IPS-18a (cell line): ENCODE data around the gene SMURF1.

ENCODE experiments used
- H3K27ac ChIP-seq: one replicate; pipeline ENCODE4 v1.5.1; 2013; ENCODE audit warnings: low read length
- H3K27me3 ChIP-seq: one replicate; pipeline ENCODE4 v1.6.1; 2013; ENCODE audit warnings: mild to moderate bottlenecking, low read length; ENCODE audit not compliant: control insufficient read depth, insufficient read depth
- H3K36me3 ChIP-seq: one replicate; pipeline ENCODE4 v1.6.1; 2013; ENCODE audit warnings: low read depth, low read length; ENCODE audit not compliant: control insufficient read depth
- H3K4me1 ChIP-seq: one replicate; pipeline ENCODE4 v1.6.1; 2013; ENCODE audit warnings: low read depth, low read length; ENCODE audit not compliant: control insufficient read depth
- H3K4me3 ChIP-seq: one replicate; pipeline ENCODE4 v1.5.1; 2013; ENCODE audit warnings: low read length
- H3K9ac ChIP-seq: one replicate; pipeline ENCODE4 v1.6.1; 2013; ENCODE audit warnings: mild to moderate bottlenecking, low read length, moderate library complexity
- H3K9me3 ChIP-seq: one replicate; pipeline ENCODE4 v1.6.1; 2013; ENCODE audit warnings: low read depth, low read length; ENCODE audit not compliant: control insufficient read depth

Gene SMURF1

DNA sequence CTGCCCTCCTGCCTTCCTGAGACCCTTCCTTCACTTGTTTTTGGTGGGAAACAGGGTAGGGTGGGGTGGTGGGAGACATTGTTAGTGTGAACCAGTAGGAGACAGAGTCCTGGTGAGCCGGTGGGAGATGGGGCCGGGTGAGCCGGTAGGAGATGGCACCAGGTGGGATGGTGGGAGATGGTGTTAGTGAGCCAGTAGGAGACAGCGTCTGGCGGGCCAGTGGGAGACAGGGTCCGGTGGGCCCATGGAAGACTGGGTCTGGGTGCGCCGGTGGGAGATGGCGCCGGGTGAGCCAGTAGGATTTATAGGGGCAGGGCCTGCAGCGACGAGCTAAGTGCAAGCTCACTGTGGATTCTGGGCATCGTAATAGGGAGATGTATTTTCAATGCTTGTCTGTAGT lies 148.8 kb downstream of the SMURF1 start:
- no peaks in the 10 kb centered on the region for H3K9me3 ChIP-seq
- no peak overlapping the region for H3K9ac ChIP-seq
- no peaks in the 10 kb centered on the region for H3K4me1 ChIP-seq
- no peaks in the 10 kb centered on the region for H3K27me3 ChIP-seq
- H3K27ac ChIP-seq: no peak overlapping the region
- peaks cover 79% of the 10 kb centered on the region for H3K36me3 ChIP-seq
- no peak overlapping the region for H3K4me3 ChIP-seq

DNA sequence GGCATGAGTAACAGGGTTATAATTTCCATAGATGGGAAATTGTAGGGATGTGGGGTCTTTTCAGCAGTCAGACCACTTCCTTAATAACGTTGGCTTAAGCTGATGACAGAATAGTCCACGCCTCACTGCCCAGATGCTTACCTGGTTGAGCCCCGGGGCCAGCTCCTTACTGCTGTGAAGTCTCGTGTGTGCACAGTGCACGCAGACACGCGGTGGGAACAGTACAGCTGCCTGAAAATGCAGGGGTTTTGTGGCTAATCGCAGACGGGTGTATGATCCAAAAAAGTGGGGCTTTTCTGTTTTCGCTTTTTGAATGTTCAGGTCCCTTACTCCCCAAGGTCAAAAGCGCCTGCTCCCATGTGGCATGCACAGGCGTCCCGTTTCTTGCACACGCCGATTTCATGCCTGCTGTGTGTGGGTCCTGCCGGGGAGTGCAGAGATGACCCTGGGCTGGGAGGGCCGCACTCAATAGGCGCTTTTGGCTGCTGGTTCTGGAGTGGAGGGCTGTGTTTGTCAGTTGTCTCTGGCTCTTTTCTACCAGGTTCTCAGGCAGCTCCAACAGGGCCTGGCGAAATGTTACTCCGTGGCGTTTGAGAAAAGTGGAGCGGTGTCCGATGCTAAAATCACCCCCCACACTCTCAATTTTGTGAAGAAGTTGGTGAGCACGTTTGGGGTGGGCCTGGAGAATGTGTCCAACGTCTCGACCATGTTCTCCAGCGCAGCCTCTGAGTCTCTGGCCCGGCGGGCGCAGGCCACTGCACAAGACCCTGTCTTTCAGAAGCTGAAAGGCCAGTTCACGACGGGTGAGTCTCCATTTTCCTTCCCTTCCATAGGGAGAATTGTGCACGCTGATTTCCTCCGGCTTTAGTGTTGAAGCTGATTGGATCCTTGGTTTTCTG lies 149.6 kb downstream of the SMURF1 start:
- Histone ChIP-seq H3K4me1 (no peaks in the 10 kb centered on the region), H3K27me3 (no peaks in the 10 kb centered on the region), H3K9ac (no peak overlapping the region), H3K27ac (no peak overlapping the region), H3K36me3 (peaks cover 79% of the 10 kb centered on the region), H3K4me3 (no peak overlapping the region), H3K9me3 (no peaks in the 10 kb centered on the region)

DNA sequence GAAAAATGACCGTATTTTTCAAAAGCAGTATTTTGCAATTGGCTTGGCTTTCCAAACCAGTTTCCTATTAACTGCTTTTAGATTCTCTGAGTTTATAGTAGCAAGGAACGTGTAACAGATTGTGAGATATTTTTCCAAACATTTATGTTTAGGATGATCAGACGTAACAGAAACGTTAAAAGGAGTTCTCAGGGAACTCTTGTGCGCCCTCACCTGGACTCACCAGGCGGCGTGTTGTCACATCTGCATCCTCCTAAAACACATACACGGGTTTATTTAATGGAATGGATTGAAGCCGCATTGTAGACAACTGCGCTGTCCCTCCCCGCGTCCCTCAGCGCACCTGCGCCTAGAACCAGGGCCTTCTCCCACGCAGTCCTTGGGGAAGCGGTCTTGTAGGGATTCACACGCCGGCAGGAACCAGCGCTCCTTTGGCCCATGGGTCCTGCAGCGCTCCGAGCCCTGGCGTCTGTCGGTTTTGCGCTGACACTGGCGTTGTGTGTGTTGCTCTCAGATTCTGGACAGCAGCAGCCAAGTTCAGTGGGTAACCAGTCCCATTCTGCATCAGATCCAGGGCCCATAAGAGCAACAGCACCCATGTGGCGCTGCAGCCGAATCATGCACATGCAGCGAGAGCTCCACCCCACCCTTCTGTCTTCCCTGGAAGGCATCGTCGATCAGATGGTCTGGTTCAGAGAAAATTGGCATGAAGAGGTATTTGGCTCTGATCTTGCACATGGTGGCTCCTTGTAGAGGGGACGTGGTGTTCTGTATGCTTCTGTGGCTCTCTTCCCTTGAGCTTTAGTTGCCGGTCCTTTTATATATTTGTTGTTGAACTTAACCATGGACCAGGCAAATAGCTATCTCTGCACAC lies 150.6 kb downstream of the SMURF1 start:
- Histone ChIP-seq H3K4me1 (no peaks in the 10 kb centered on the region), H3K36me3 (peaks cover 79% of the 10 kb centered on the region)

DNA sequence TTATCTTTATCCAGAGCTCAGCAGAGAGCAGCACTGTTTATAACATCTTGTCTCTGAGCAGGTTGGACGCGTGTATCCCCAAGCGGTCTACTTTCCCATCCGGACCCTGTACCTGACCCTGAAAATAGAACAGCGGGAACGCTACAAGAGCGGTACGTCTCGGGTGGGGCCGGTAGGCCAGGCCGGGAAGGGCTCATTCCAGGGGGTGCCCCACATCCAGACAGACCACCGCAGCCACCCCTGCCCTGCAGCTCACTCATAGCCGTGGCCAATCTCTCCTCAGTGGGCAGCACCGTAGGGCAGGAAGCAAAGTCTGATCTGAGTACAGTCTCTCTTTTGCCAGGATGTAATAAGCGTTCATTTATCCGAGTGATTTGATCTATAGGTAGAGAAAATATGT lies 151.8 kb downstream of the SMURF1 start:
- no peak overlapping the region for H3K9ac ChIP-seq
- H3K4me3 ChIP-seq: no peak overlapping the region
- no peaks in the 10 kb centered on the region for H3K9me3 ChIP-seq
- no peaks in the 10 kb centered on the region for H3K27me3 ChIP-seq
- no peak overlapping the region for H3K27ac ChIP-seq
- peaks cover 91% of the 10 kb centered on the region for H3K36me3 ChIP-seq
- no peaks in the 10 kb centered on the region for H3K4me1 ChIP-seq

More for the DNA sequence above, 150.6 kb downstream of the SMURF1 start:
- Histone ChIP-seq H3K27ac (no peak overlapping the region), H3K9me3 (no peaks in the 10 kb centered on the region), H3K9ac (no peak overlapping the region), H3K27me3 (no peaks in the 10 kb centered on the region), H3K4me3 (no peak overlapping the region)

DNA sequence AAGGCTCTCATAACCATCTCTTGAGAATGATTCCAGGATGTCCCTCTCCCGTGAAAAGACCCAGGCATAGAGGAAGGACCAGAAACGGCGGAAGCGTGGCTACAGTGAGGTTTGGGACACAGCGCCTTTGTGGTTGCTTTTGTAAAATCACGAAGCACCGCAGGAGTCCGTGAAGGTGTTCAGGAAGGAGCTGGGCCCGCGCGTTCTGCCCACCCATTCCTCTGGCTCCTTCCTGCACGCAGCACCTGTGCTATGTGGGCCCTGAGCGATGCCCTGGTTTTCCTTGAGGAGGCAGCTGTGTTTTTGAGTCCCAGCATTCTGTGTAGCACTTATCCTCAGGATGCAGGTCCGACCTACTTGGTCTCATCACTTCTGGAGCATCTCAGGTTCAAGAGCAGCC lies 152.8 kb downstream of the SMURF1 start:
- H3K9ac ChIP-seq: no peak overlapping the region
- H3K27ac ChIP-seq: no peak overlapping the region
- no peak overlapping the region for H3K4me3 ChIP-seq
- H3K27me3 ChIP-seq: no peaks in the 10 kb centered on the region
- no peaks in the 10 kb centered on the region for H3K9me3 ChIP-seq
- no peaks in the 10 kb centered on the region for H3K4me1 ChIP-seq
- peaks cover 87% of the 10 kb centered on the region for H3K36me3 ChIP-seq

DNA sequence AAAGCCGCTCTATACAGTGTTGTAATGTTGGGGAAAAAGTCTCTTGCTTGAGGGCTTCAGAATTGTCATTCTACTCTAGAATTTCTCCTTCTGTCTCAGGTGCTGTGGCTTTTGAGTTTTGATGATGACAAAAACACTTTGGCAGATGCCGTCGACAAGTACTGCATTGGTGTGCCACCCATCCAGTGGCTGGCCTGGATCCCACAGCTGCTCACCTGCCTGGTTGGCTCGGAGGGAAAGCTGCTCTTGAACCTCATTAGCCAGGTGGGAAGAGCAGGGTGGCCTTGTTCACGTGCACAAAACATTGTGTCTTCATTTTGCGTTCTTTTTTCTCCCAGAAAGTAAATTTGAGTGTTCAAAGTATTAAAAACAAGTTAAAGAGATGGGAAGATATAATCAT lies 153.6 kb downstream of the SMURF1 start:
- Histone ChIP-seq H3K36me3 (peaks cover 87% of the 10 kb centered on the region), H3K9me3 (no peaks in the 10 kb centered on the region), H3K27ac (no peak overlapping the region), H3K4me1 (no peaks in the 10 kb centered on the region), H3K9ac (no peak overlapping the region), H3K27me3 (no peaks in the 10 kb centered on the region), H3K4me3 (no peak overlapping the region)

DNA sequence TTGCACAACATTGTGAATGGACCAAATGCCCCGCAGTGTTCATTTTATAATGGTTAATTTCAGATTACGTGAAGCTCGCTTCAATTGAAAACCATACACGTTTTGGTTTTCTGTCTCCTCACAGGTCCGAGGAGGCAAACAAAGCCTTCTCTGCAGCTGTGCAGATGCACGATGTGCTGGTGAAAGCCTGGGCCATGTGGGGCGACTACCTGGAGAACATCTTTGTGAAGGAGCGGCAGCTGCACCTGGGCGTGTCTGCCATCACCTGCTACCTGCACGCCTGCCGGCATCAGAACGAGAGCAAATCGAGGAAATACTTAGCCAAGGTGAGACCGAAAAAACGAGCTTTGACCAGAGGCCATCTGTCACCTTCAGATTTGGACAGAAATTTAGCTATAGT lies 155.3 kb downstream of the SMURF1 start:
- H3K27me3 ChIP-seq: no peaks in the 10 kb centered on the region
- H3K4me3 ChIP-seq: no peak overlapping the region
- H3K9ac ChIP-seq: no peak overlapping the region
- no peaks in the 10 kb centered on the region for H3K4me1 ChIP-seq
- H3K27ac ChIP-seq: no peak overlapping the region
- H3K9me3 ChIP-seq: no peaks in the 10 kb centered on the region
- peaks cover 87% of the 10 kb centered on the region for H3K36me3 ChIP-seq

DNA sequence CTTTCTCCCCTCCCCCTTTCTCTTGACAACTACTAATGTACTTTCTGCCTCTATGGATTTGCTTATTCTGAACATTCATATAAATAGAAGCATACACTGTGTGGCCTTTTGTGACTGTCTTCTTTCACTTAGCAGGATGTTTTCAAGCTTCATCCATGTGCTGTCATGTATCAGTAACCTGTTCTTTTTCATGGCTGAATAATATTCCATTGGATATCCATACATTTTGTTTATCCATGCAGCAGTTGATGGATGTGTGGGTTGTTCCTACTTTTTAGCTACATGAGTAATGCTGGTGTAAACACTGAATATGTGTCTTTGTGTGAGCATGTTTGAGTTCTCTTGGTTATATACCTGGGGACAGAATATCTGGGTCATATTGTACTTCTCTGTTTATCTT lies 158.0 kb downstream of the SMURF1 start:
- H3K9me3 ChIP-seq: no peaks in the 10 kb centered on the region
- no peaks in the 10 kb centered on the region for H3K27me3 ChIP-seq
- H3K27ac ChIP-seq: no peak overlapping the region
- H3K9ac ChIP-seq: no peak overlapping the region
- H3K4me1 ChIP-seq: no peaks in the 10 kb centered on the region
- H3K4me3 ChIP-seq: no peak overlapping the region
- H3K36me3 ChIP-seq: peaks cover 87% of the 10 kb centered on the region

DNA sequence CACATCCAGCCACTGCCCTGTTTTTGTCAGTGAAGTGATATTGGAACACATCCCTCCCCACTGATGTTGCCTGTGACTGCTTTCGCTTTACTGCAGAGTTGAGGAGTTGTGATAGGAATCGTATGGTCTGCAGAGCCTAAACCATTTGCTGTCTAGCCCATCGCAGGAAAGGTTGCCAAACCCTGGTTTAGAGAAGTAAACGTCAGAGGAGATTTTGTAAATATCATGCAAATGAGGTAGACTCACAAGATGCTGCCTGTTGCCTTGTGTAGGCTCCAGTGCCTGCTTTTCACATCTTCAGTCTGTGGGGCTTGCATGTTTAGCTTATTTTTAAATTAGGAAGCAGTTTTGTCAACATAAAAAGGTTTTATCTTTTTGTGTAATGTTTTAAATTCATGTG lies 158.5 kb downstream of the SMURF1 start:
- H3K9ac ChIP-seq: no peak overlapping the region
- H3K4me1 ChIP-seq: no peaks in the 10 kb centered on the region
- peaks cover 89% of the 10 kb centered on the region for H3K36me3 ChIP-seq

DNA sequence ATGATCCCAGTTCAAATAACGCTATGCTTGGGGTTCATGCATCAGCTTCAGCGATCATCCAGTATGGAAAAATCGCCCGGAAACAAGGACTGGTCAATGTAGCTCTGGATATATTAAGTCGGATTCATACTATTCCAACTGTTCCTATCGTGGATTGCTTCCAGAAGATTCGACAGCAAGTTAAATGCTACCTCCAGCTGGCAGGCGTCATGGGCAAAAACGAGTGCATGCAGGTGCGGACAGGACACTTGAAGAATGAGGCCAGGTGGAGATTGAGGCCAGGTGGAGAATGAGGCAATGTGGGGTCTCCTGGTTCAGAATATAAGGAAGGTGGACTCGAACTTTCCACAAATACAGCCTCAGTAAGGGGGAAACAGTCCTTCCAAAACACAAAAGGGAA lies 159.8 kb downstream of the SMURF1 start:
- Histone ChIP-seq H3K4me3 (no peak overlapping the region), H3K27ac (no peak overlapping the region), H3K36me3 (peaks cover 89% of the 10 kb centered on the region), H3K27me3 (no peaks in the 10 kb centered on the region), H3K9me3 (no peaks in the 10 kb centered on the region), H3K9ac (no peak overlapping the region), H3K4me1 (no peaks in the 10 kb centered on the region)

More for the DNA sequence above, 158.5 kb downstream of the SMURF1 start:
- no peak overlapping the region for H3K27ac ChIP-seq
- no peak overlapping the region for H3K4me3 ChIP-seq
- H3K9me3 ChIP-seq: no peaks in the 10 kb centered on the region
- H3K27me3 ChIP-seq: no peaks in the 10 kb centered on the region

DNA sequence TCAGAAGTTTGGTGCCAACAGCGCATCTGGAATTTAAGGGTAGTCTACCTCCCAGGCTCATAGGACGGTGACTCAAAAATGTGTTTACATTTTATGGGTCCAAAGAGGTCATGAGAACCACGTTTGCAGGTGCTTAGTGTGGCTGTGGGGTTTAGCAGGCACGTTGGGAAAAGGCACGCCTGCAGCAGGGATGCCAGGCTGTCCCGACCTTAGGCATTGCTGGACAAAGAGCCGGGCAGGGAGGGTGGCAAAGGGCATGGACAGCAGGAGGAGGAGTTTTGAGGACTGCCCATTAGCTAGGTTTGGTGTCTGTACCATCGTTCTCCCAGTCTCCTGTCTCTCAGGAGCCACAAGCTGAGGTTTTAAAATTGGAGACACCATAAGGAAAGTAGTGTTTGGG lies 161.2 kb downstream of the SMURF1 start:
- Histone ChIP-seq H3K4me3 (no peak overlapping the region), H3K4me1 (no peaks in the 10 kb centered on the region), H3K27ac (no peak overlapping the region), H3K9me3 (no peaks in the 10 kb centered on the region), H3K36me3 (peaks cover 89% of the 10 kb centered on the region), H3K9ac (no peak overlapping the region), H3K27me3 (no peaks in the 10 kb centered on the region)
